ENCODE data around the gene MYO7B.

The MYO7B gene

DNA sequence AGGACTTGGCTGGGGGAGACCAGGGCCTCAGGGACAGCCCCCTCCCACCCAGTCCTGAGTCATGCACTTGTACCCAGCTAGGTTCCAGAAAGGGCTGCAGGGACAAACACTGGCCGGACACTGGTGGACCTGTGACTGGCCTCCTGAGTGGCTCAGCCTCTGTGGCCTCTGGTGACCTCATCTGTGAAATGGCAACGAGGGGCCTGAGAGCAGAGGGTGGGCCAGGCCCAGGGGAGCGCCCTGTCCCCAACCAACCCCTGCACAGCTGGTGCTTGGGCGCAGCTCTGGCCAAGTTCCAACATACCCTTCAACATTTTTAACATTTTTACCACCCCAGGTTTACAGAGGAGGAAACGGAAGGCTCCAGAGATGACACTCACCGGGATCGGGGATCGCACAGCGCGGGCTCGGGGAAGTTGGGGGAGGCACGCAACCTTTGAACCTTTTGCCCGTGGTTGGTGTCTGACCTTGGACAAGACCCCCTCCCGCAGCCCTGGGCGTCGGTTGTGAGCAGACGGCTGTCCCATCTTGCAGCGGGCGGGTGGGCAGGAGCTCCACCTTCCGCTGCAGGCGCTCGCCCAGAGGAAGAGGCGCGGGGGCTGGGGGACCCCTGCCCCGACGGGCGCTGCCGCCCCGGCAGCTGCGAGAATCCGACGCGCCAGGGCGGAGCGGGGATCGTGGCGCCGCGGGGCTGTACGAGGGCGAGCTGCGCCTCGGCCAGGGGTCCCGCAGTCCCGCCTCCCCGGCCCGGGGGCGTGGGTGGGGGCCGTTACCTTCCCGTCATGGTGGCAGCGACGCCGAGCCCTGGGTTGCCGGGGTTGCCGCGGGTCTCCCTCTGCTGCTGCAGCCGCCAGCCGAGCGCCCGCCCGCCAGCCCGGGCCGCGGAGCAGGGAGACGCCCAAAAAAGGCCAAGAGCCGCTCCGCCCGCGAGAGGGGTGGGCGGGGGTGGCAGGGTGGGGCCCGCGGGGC, 139.0 kb downstream of the MYO7B start:
- peak; percentile 65 for ATAC-seq
- TF ChIP-seq TOX (CRISPR knock-in tag; IDR thresholded peaks at IDR 0.05; ENCODE audit: borderline replicate concordance) = no peak
- no peak for TF ChIP-seq OSR1 (CRISPR knock-in tag; IDR thresholded peaks at IDR 0.05)
- TF ChIP-seq ZC3H10 (CRISPR knock-in tag; IDR thresholded peaks at IDR 0.05) = no peak
- no peak for TF ChIP-seq ZFP30 (CRISPR knock-in tag; IDR thresholded peaks at IDR 0.05)
- no peak for TF ChIP-seq ZFP3 (CRISPR knock-in tag; IDR thresholded peaks at IDR 0.05)
- TF ChIP-seq ARNTL (CRISPR knock-in tag; IDR thresholded peaks at IDR 0.05; ENCODE audit: borderline replicate concordance, low read depth) = no peak
- TF ChIP-seq SNAI2 (CRISPR knock-in tag; IDR thresholded peaks at IDR 0.05) = no peak
- TF ChIP-seq TCF4 (CRISPR knock-in tag; IDR thresholded peaks at IDR 0.05; ENCODE audit: borderline replicate concordance) = no peak
- TF ChIP-seq ZNF8 (CRISPR knock-in tag; IDR thresholded peaks at IDR 0.05) = no peak
- no peak for TF ChIP-seq RARB (CRISPR knock-in tag; IDR thresholded peaks at IDR 0.05)
- TF ChIP-seq, protein P1, sequence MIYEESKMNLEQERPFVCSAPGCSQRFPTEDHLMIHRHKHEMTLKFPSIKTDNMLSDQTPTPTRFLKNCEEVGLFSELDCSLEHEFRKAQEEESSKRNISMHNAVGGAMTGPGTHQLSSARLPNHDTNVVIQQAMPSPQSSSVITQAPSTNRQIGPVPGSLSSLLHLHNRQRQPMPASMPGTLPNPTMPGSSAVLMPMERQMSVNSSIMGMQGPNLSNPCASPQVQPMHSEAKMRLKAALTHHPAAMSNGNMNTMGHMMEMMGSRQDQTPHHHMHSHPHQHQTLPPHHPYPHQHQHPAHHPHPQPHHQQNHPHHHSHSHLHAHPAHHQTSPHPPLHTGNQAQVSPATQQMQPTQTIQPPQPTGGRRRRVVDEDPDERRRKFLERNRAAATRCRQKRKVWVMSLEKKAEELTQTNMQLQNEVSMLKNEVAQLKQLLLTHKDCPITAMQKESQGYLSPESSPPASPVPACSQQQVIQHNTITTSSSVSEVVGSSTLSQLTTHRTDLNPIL (CRISPR knock-in tag; IDR thresholded peaks at IDR 0.05; ENCODE audit: low read depth) = no peak
- no peak for TF ChIP-seq GLIS3 (CRISPR knock-in tag; IDR thresholded peaks at IDR 0.05)
- TF ChIP-seq, protein P2, sequence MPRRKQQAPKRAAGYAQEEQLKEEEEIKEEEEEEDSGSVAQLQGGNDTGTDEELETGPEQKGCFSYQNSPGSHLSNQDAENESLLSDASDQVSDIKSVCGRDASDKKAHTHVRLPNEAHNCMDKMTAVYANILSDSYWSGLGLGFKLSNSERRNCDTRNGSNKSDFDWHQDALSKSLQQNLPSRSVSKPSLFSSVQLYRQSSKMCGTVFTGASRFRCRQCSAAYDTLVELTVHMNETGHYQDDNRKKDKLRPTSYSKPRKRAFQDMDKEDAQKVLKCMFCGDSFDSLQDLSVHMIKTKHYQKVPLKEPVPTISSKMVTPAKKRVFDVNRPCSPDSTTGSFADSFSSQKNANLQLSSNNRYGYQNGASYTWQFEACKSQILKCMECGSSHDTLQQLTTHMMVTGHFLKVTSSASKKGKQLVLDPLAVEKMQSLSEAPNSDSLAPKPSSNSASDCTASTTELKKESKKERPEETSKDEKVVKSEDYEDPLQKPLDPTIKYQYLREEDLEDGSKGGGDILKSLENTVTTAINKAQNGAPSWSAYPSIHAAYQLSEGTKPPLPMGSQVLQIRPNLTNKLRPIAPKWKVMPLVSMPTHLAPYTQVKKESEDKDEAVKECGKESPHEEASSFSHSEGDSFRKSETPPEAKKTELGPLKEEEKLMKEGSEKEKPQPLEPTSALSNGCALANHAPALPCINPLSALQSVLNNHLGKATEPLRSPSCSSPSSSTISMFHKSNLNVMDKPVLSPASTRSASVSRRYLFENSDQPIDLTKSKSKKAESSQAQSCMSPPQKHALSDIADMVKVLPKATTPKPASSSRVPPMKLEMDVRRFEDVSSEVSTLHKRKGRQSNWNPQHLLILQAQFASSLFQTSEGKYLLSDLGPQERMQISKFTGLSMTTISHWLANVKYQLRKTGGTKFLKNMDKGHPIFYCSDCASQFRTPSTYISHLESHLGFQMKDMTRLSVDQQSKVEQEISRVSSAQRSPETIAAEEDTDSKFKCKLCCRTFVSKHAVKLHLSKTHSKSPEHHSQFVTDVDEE (CRISPR knock-in tag; IDR thresholded peaks at IDR 0.05) = no peak
- no peak for TF ChIP-seq ZNF70 (CRISPR knock-in tag; IDR thresholded peaks at IDR 0.05)
- no peak for TF ChIP-seq ESRRG (CRISPR knock-in tag; IDR thresholded peaks at IDR 0.05)

DNA sequence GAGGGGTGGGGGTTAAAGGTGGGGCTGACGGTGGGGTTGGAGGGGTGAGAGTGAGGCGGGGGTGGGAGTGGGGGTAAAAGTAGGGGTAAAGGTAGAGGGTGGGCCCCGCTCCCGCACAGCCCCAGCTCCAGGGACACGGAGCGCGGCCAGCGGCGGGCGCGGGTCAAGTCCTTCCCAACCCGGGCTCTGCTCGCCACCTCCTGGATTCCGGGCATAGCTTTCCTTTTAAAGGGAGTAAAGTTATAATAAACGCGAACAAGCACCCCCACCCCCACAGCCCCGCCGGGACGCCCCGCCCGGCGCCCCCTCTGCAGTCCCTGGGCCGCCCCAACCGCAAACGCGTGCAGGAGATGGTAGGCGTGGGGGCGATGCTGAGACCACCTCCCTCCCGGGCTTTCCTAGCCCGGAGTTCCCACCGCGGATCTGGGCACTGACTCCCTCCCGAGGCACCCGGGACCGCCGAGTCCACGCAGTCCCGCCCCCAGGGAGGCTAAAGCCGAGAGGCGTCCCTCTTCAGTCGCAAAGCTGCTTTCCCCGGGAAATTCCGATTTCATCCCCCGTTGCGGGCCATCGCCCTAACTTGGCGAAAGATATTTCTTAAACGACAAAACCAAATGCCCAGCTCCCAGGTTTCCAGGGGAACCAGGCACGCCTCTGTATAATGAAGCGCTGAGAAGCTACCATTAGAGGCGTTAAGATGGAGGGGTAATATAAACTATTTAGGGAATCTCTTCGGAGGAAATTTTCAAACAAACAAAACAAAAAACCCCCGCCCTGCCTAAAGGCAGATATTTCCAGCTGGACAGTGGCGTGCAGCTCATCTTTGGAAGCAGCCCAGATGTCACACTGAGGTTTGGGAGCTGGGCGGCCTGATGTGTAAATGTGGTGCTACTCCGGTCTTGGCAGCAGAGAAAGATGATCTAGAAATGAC, 140.1 kb downstream of the MYO7B start, which contains the start of gene LIMS2:
LIMS2 (minus strand) TSS at position 200 of the 931 bp plus-strand sequence. CDS start 506 bp downstream, outside the sequence.
- ATAC-seq = peak; percentile 75
- TF ChIP-seq OSR1 (CRISPR knock-in tag; IDR thresholded peaks at IDR 0.05) = no peak
- no peak for TF ChIP-seq ARNTL (CRISPR knock-in tag; IDR thresholded peaks at IDR 0.05; ENCODE audit: borderline replicate concordance, low read depth)
- TF ChIP-seq ZFP3 (CRISPR knock-in tag; IDR thresholded peaks at IDR 0.05) = no peak
- TF ChIP-seq, protein P3, sequence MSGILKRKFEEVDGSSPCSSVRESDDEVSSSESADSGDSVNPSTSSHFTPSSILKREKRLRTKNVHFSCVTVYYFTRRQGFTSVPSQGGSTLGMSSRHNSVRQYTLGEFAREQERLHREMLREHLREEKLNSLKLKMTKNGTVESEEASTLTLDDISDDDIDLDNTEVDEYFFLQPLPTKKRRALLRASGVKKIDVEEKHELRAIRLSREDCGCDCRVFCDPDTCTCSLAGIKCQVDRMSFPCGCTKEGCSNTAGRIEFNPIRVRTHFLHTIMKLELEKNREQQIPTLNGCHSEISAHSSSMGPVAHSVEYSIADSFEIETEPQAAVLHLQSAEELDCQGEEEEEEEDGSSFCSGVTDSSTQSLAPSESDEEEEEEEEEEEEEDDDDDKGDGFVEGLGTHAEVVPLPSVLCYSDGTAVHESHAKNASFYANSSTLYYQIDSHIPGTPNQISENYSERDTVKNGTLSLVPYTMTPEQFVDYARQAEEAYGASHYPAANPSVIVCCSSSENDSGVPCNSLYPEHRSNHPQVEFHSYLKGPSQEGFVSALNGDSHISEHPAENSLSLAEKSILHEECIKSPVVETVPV (CRISPR knock-in tag; IDR thresholded peaks at IDR 0.05) = no peak
- TF ChIP-seq, protein P1 (CRISPR knock-in tag; IDR thresholded peaks at IDR 0.05; ENCODE audit: low read depth) = no peak
- TF ChIP-seq, protein P2 (CRISPR knock-in tag; IDR thresholded peaks at IDR 0.05) = no peak
- no peak for TF ChIP-seq ZNF565 (CRISPR knock-in tag; conservative IDR thresholded peaks at IDR 0.05; ENCODE audit: low read depth)

Data from SK-N-SH treated with all-trans-retinoic acid at 6 μM for 48 hours (cell line).